Measurements from ENCODE around the gene PROZ.

Gene PROZ

GRCh38 chr13:113172419-113172926, 14.0 kb downstream of the PROZ start:
- Histone ChIP-seq H3K36me3 (ENCODE audit: insufficient read depth, low read length) (peaks cover 62% of the 10 kb centered on the region), H2AFZ (ENCODE audit: low read depth, low read length) (no peak overlapping the region), H3K9me3 (ENCODE audit: low read length) (peaks cover 4% of the 10 kb centered on the region), H3K4me3 (ENCODE audit: low read length) (no peak overlapping the region), H3K4me1 (ENCODE audit: insufficient read depth, low read length) (no peaks in the 10 kb centered on the region), H3K27me3 (ENCODE audit: insufficient read depth, low read length) (no peaks in the 10 kb centered on the region)

DNA sequence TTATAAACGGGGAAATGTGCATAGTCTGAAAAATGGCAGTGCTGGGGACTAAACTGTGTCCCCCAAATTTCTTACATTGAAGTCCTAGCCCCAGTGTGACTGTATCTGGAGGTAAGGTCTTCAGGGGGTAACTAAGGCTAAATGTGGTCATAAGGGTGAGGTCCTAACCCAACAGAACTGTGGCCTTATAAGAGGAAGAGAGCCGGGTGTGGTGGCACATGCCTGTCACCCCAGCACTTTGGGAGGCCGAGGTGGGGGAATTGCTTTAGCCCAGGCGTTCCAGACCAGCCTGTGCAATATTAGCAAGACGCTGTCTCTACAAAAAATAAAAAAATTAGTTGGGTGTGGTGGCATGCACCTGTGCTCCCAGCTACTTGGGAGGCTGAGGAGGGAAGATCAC, 17.8 kb downstream of the PROZ start:
- Histone ChIP-seq H3K4me3 (ENCODE audit: low read length) (no peak overlapping the region), H3K4me1 (ENCODE audit: insufficient read depth, low read length) (peaks cover 6% of the 10 kb centered on the region), H3K36me3 (ENCODE audit: insufficient read depth, low read length) (peaks cover 81% of the 10 kb centered on the region), H2AFZ (ENCODE audit: low read depth, low read length) (no peak overlapping the region), H3K9me3 (ENCODE audit: low read length) (no peaks in the 10 kb centered on the region), H3K27me3 (ENCODE audit: insufficient read depth, low read length) (no peaks in the 10 kb centered on the region)

DNA sequence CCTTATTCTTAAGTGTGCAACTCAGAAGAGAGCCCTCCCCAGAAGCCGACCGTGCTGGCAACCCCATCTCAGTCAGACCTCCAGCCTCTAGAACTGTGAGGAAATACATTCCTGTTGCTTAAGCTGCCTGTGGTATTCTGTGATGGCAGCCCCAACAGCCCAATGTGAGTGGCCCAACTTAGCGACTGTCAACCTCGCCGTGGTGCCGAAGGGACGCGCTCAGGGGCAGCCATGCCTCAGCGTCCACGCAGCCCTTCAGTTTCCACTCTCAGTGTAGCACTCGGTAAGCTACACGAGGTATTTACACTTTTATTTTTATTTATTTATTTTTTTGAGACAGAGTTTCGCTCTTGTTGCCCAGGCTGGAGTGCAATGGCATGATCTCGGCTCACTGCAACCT, 18.4 kb downstream of the PROZ start:
- H2AFZ ChIP-seq (ENCODE audit: low read depth, low read length): no peak overlapping the region
- peaks cover 79% of the 10 kb centered on the region for H3K36me3 ChIP-seq (ENCODE audit: insufficient read depth, low read length)
- no peaks in the 10 kb centered on the region for H3K9me3 ChIP-seq (ENCODE audit: low read length)

GRCh38 chr13:113178070-113178895, 19.8 kb downstream of the PROZ start:
- Histone ChIP-seq H3K36me3 (ENCODE audit: insufficient read depth, low read length) (peaks cover 72% of the 10 kb centered on the region), H3K9me3 (ENCODE audit: low read length) (no peaks in the 10 kb centered on the region), H3K4me3 (ENCODE audit: low read length) (no peak overlapping the region), H3K4me1 (ENCODE audit: insufficient read depth, low read length) (peaks cover 6% of the 10 kb centered on the region), H2AFZ (ENCODE audit: low read depth, low read length) (no peak overlapping the region), H3K27me3 (ENCODE audit: insufficient read depth, low read length) (no peaks in the 10 kb centered on the region)

More for the DNA sequence above, 18.4 kb downstream of the PROZ start:
- Histone ChIP-seq H3K27me3 (ENCODE audit: insufficient read depth, low read length) (no peaks in the 10 kb centered on the region), H3K4me1 (ENCODE audit: insufficient read depth, low read length) (peaks cover 6% of the 10 kb centered on the region), H3K4me3 (ENCODE audit: low read length) (no peak overlapping the region)

GRCh38 chr13:113178896-113179167, 20.4 kb downstream of the PROZ start:
- Histone ChIP-seq H2AFZ (ENCODE audit: low read depth, low read length) (no peak overlapping the region), H3K9me3 (ENCODE audit: low read length) (no peaks in the 10 kb centered on the region), H3K4me3 (ENCODE audit: low read length) (no peak overlapping the region), H3K36me3 (ENCODE audit: insufficient read depth, low read length) (peaks cover 75% of the 10 kb centered on the region), H3K4me1 (ENCODE audit: insufficient read depth, low read length) (peaks cover 6% of the 10 kb centered on the region), H3K27me3 (ENCODE audit: insufficient read depth, low read length) (no peaks in the 10 kb centered on the region)

- Histone ChIP-seq H3K9me3 (ENCODE audit: low read length) (no peaks in the 10 kb centered on the region), H3K4me1 (ENCODE audit: insufficient read depth, low read length) (peaks cover 6% of the 10 kb centered on the region), H3K36me3 (ENCODE audit: insufficient read depth, low read length) (peaks cover 72% of the 10 kb centered on the region), H3K4me3 (ENCODE audit: low read length) (no peak overlapping the region), H2AFZ (ENCODE audit: low read depth, low read length) (no peak overlapping the region), H3K27me3 (ENCODE audit: insufficient read depth, low read length) (no peaks in the 10 kb centered on the region)
Measured at GRCh38 chr13:113179374-113180230, 21.2 kb downstream of the PROZ start.

GRCh38 chr13:113182046-113182445, 23.6 kb downstream of the PROZ start:
- H3K9me3 ChIP-seq (ENCODE audit: low read length): no peaks in the 10 kb centered on the region
- H3K36me3 ChIP-seq (ENCODE audit: insufficient read depth, low read length): peaks cover 72% of the 10 kb centered on the region
- no peak overlapping the region for H3K4me3 ChIP-seq (ENCODE audit: low read length)
- H3K27me3 ChIP-seq (ENCODE audit: insufficient read depth, low read length): no peaks in the 10 kb centered on the region
- peaks cover 6% of the 10 kb centered on the region for H3K4me1 ChIP-seq (ENCODE audit: insufficient read depth, low read length)
- H2AFZ ChIP-seq (ENCODE audit: low read depth, low read length): no peak overlapping the region

DNA sequence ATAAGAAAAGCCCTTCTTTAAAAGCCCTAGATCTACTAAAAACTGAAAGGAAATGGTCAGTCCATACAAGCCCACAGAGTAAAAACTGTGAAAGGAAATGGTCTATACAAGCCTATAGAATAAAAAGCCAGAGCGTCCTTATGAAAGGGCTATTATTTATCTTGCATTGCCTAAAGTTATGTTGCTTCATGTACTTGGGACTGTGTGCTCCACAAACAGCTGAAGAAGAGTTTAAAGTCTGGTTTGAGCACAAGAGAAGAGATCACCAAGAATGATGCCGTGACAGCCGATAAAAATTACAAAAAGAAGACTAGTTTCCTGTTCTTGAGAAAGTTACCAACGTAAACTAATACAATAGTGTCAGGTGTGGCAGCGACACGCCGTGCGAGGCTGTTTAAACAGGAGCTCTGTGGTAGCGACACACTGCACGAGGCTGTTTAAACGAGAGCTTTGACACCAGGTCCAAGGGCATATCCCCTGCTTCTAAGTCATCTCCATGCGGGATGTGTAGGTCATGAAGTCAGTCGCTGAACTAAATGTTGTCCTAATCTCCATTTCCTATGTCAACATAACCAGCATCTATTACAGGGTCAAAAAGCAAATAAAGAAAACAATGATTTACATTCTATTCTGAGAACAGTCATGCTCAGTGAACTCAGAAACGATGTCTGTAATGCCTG, 25.1 kb downstream of the PROZ start:
- Histone ChIP-seq H3K9me3 (ENCODE audit: low read length) (no peaks in the 10 kb centered on the region), H3K36me3 (ENCODE audit: insufficient read depth, low read length) (peaks cover 76% of the 10 kb centered on the region), H3K4me3 (ENCODE audit: low read length) (no peak overlapping the region), H3K27me3 (ENCODE audit: insufficient read depth, low read length) (no peaks in the 10 kb centered on the region), H2AFZ (ENCODE audit: low read depth, low read length) (no peak overlapping the region), H3K4me1 (ENCODE audit: insufficient read depth, low read length) (peaks cover 6% of the 10 kb centered on the region)

DNA sequence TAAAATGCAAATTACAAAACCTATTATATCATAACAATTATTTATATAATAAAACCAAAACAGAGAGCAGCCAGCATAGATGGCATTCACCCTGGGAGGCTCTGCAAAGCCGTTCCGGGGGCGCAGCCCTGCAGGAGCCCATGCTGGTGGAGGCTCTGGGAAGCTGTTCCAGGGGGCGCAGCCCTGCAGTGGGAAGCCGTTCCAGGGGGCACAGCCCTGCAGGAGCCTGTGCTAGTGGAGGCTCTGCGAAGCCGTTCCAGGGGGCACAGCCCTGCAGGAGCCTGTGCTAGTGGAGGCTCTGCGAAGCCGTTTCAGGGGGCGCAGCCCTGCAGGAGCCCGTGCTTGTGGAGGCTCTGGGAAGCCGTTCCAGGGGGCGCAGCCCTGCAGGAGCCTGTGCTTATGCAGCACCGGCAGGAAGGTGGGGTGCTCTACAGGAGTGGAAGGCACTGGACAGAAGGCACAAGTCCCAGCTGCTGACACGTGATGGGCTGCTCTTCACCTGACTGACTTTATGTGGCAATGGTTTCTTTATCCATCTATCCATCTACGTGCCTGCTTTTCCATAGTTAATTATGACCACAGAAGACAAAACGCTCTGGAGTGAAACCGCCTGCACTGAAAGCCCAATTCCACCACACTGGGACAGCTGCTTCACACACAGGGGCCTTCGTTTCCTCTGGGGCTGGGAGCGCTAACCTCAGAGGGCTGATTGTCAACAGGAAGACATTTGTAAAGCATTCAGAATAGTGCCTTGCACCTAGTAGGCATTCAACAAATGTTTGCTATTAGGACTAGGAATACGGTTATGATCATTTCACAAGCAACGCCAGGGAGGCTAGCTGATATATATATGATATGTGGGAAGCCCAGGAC, 26.4 kb downstream of the PROZ start:
- H3K4me1 ChIP-seq (ENCODE audit: insufficient read depth, low read length): peaks cover 3% of the 10 kb centered on the region
- peaks cover 72% of the 10 kb centered on the region for H3K36me3 ChIP-seq (ENCODE audit: insufficient read depth, low read length)
- H2AFZ ChIP-seq (ENCODE audit: low read depth, low read length): no peak overlapping the region
- H3K9me3 ChIP-seq (ENCODE audit: low read length): no peaks in the 10 kb centered on the region
- H3K27me3 ChIP-seq (ENCODE audit: insufficient read depth, low read length): no peaks in the 10 kb centered on the region
- H3K4me3 ChIP-seq (ENCODE audit: low read length): no peak overlapping the region

DNA sequence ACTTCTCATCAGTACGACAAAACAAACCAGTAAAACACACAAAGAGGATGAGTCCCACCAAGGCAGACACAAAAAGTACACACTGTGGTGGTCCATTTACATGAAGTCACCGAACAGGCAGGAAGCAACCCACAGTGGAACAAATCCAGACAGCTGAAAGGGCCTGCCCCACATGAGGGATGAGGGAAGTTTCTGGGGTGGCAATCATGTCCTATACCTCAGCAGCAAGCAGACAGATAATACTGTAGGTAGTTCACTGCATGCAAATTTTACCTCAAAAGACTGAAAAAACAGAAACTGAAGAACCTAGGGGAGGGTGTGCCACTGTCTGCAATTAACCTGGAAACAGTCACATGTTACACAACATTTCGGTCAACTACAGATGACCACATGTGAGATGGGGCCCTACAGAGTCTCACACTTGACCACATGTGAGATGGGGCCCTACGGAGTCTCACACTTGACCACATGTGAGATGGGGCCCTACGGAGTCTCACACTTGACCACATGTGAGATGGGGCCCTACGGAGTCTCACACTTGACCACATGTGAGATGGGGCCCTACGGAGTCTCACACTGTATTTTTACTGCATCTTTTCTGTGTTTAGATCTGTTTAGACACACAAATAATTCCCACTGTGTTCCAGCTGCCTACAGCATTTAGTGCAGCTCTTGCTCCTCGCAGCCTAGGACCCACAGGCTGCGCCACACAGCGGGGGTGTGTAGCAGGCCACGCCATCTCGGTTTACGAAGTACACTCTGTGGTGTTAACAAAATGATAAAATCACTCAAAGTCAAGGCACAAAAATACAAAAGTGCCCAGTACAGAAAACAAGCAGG, 27.8 kb downstream of the PROZ start:
- Histone ChIP-seq H3K4me3 (ENCODE audit: low read length) (no peak overlapping the region), H3K27me3 (ENCODE audit: insufficient read depth, low read length) (no peaks in the 10 kb centered on the region), H2AFZ (ENCODE audit: low read depth, low read length) (no peak overlapping the region), H3K36me3 (ENCODE audit: insufficient read depth, low read length) (peaks cover 67% of the 10 kb centered on the region), H3K9me3 (ENCODE audit: low read length) (no peaks in the 10 kb centered on the region), H3K4me1 (ENCODE audit: insufficient read depth, low read length) (no peaks in the 10 kb centered on the region)

DNA sequence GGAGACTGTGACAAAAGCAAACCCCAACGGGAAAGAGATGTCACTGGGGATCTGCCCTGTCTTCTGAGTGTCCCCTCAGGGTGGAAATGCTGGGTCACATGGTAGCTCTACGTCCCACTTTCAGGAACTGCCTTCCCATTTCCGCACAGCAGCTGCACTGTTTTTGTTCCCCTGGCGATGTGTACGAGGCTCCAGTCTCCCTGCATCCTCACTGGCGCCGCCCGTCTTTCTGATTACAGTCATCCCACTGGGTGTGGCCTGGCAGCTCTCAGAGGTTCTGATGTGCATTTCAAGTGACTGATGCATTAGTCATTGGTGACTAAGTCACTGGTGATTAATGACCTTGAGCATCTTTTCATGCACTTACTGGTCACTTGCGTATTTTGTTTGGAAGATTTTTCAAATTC, 28.8 kb downstream of the PROZ start:
- Histone ChIP-seq H3K4me1 (ENCODE audit: insufficient read depth, low read length) (no peaks in the 10 kb centered on the region), H3K4me3 (ENCODE audit: low read length) (no peak overlapping the region), H2AFZ (ENCODE audit: low read depth, low read length) (no peak overlapping the region), H3K9me3 (ENCODE audit: low read length) (no peaks in the 10 kb centered on the region), H3K27me3 (ENCODE audit: insufficient read depth, low read length) (no peaks in the 10 kb centered on the region), H3K36me3 (ENCODE audit: insufficient read depth, low read length) (peaks cover 70% of the 10 kb centered on the region)
